MCF 10A (cell line): ENCODE data around the gene DHX35. TPM values are rescaled to one million over a fixed set of nuclear protein-coding genes. Genes with fewer than 3 reads are reported as not detected.
"Not testable (repeated sequence)": the region's sequence is repeated elsewhere in the genome, so short reads cannot be mapped to it uniquely, and the experiment has no call there.

Experiments used
- BruUV-seq: library from RNA; stranded (reverse); fragments of 400-500 nt; replicated peaks from 2 replicates; lab custom pipeline; 2021; lab: Mats Ljungman, UMichigan
- CTCF ChIA-PET: fragments of 300-600 bp; sonication (Branson Sonifier 250); formaldehyde crosslinking; extraction: SDS; loops from one replicate; lab custom pipeline; 2021; ENCODE audit warnings: antibody characterized with exemption, inconsistent platforms; lab: Yijun Ruan, JAX
- POLR2A ChIA-PET: fragments of 300-600, 350-650 bp; sonication (Branson Sonifier 250); formaldehyde crosslinking; extraction: SDS; loops from one replicate; lab custom pipeline; 2020; ENCODE audit warnings: antibody characterized with exemption, inconsistent platforms; lab: Yijun Ruan, JAX
- DNase-seq: peaks from one replicate; pipeline ENCODE4 v3.0.0-alpha.2; 2018; ENCODE audit not compliant: unreplicated experiment
- H3K27ac Mint-ChIP-seq: one replicate; pipeline ENCODE4 v1.8.0; 2022; ENCODE audit warnings: mild to moderate bottlenecking, low read depth, mixed read lengths; ENCODE audit not compliant: unreplicated experiment
- H3K27me3 Mint-ChIP-seq: one replicate; pipeline ENCODE4 v1.8.0; 2022; ENCODE audit warnings: mixed read lengths; ENCODE audit not compliant: insufficient read depth, unreplicated experiment
- H3K36me3 Mint-ChIP-seq: one replicate; pipeline ENCODE4 v1.8.0; 2022; ENCODE audit warnings: mild to moderate bottlenecking, moderate library complexity, mixed read lengths; ENCODE audit not compliant: insufficient read depth, unreplicated experiment
- H3K4me1 Mint-ChIP-seq: one replicate; pipeline ENCODE4 v1.8.0; 2022; ENCODE audit warnings: mixed read lengths; ENCODE audit not compliant: insufficient read depth, unreplicated experiment
- H3K4me3 Mint-ChIP-seq: one replicate; pipeline ENCODE4 v1.8.0; 2022; ENCODE audit warnings: mild to moderate bottlenecking, moderate library complexity, mixed read lengths; ENCODE audit not compliant: unreplicated experiment
- H3K9me3 Mint-ChIP-seq: one replicate; pipeline ENCODE4 v1.8.0; 2022; ENCODE audit warnings: mixed read lengths; ENCODE audit not compliant: unreplicated experiment
- CTCF ChIP-seq: fragments of 200-600 bp; IDR thresholded peaks from one replicate; pipeline ENCODE4 v1.8.0; 2022; ENCODE audit warnings: antibody characterized with exemption, mild to moderate bottlenecking; ENCODE audit not compliant: unreplicated experiment
- intact Hi-C: fragments of 100-400 bp; cut with micrococcal nuclease; formaldehyde crosslinking; loops from 2 replicates; pipeline ENCODE4 v1.14.1; 2022
- total RNA-seq: library from RNA; stranded (reverse); gene quantifications from 2 replicates; pipeline ENCODE4 v1.2.3, GENCODE V29; 2022

The DHX35 gene
- total RNA-seq, 1 experiment from 2014 or later = 7.8 TPM

DNA sequence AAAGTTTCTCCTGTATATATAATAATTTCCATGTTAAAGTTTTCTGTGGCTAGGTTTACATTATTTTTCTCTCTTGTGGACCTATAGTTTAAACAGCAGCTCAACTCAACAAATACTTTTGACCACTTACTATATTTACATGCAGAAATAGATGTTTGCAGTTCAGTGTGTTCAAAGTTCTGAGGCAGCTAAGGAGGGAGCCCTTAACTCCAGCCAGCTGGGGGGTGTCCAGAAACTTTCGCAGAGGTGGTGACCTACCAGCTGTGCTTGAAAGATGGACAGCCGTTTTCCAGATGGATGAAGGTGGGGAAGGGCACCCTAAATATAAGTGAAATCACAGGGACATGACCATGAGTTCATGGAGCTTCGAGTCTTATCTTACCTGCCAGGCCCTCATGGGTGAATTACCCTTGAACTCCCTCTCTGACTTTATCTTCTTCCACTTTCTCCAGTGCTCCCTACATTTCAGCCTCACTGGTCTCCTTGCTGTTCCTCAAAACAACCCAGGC, 33.4 kb downstream of the DHX35 start:
- Mint-ChIP-seq H3K4me3 (no peak overlapping the region), H3K9me3 (no peaks in the 10 kb centered on the region), H3K36me3 (peaks cover 48% of the 10 kb centered on the region), H3K4me1 (peaks cover 10% of the 10 kb centered on the region), H3K27ac (no peak overlapping the region), H3K27me3 (no peaks in the 10 kb centered on the region)
- ChIA-PET POLR2A (interaction anchor here (0.6 to 1.8 kb wide), 6 partner anchors 9 to 46 kb away, joined by 3 to 13 read pairs (median 4); partner anchors contain the start of gene DHX35), CTCF (interaction anchor here (0.5 to 3.1 kb wide), 6 partner anchors 8 to 1804 kb away, joined by 3 to 15 read pairs (median 3); partner anchors contain the start of gene DHX35)
- no peak for DNase-seq
- no peak for TF ChIP-seq CTCF
- intact Hi-C loops = no loop called here
- BruUV-seq = no TSS peak

GRCh38 chr20:38996866-38997265, 34.7 kb downstream of the DHX35 start:
- BruUV-seq, H3K27ac Mint-ChIP-seq, H3K9me3 Mint-ChIP-seq, intact Hi-C loops, H3K27me3 Mint-ChIP-seq, H3K4me3 Mint-ChIP-seq, DNase-seq, H3K4me1 Mint-ChIP-seq: not testable (repeated sequence)
- ChIA-PET CTCF (interaction anchor here (0.6 to 2.5 kb wide), 5 partner anchors 8 to 553 kb away, joined by 3 to 11 read pairs (median 4); no protein-coding TSS in a partner anchor), POLR2A (interaction anchor here (0.6 to 2.6 kb wide), 2 partner anchors 33 to 1477 kb away, joined by 3 to 8 read pairs; no protein-coding TSS in a partner anchor)
- peaks cover 48% of the 10 kb centered on the region for H3K36me3 Mint-ChIP-seq

GRCh38 chr20:38997622-38998021, 35.5 kb downstream of the DHX35 start:
- intact Hi-C loops = no loop called here
- no peak overlapping the region for H3K27ac Mint-ChIP-seq
- no peak overlapping the region for H3K4me3 Mint-ChIP-seq
- peaks cover 48% of the 10 kb centered on the region for H3K36me3 Mint-ChIP-seq
- no peak for TF ChIP-seq CTCF
- H3K27me3 Mint-ChIP-seq = no peaks in the 10 kb centered on the region
- H3K4me1 Mint-ChIP-seq = peaks cover 5% of the 10 kb centered on the region
- ChIA-PET POLR2A (interaction anchor here (2.6 kb wide), 1 partner anchor 33 kb away, joined by 8 read pairs; no protein-coding TSS in a partner anchor), CTCF (interaction anchor here (0.7 to 2.5 kb wide), 3 partner anchors 9 to 223 kb away, joined by 3 to 11 read pairs (median 3); no protein-coding TSS in a partner anchor)
- BruUV-seq = no TSS peak
- H3K9me3 Mint-ChIP-seq = no peaks in the 10 kb centered on the region
- no peak for DNase-seq

DNA sequence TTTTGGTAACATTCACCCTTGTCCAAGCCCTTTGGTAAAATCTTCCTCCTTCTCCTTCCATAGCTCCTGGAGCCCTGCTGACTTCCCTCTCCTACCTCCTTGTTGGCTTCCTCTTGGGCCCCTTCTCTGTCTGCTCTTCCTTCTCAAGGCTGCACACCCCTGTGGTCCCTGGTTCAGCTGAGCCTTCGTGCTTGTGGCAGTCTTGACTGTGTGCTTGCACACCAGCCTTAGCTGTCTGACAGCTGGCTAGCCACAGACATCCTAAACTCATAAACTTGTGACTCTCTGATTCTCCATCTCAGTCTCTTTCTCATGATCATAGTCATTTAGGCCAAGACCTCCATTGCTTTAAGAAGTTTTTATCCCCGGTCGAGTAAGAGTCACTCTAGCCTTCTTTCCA, 37.1 kb downstream of the DHX35 start:
- Mint-ChIP-seq H3K4me1 (no peaks in the 10 kb centered on the region), H3K27ac (no peak overlapping the region), H3K36me3 (peaks cover 48% of the 10 kb centered on the region), H3K27me3 (no peaks in the 10 kb centered on the region), H3K9me3 (no peaks in the 10 kb centered on the region), H3K4me3 (no peak overlapping the region)
- intact Hi-C loops = no loop called here
- ChIA-PET CTCF (interaction anchor here (0.6 to 1.6 kb wide), 5 partner anchors 9 to 352 kb away, joined by 3 to 8 read pairs (median 3); no protein-coding TSS in a partner anchor), POLR2A (no interaction called here)
- no peak for DNase-seq
- no peak for TF ChIP-seq CTCF
- BruUV-seq = no TSS peak
